DND-41 (cell line): Measurements from ENCODE around the gene JAKMIP2.
"Not testable (repeated sequence)": the region's sequence is repeated elsewhere in the genome, so short reads cannot be mapped to it uniquely, and the experiment has no call there.

Experiments
- ATAC-seq: fragments of 200-7000 bp; cut with Tn5 transposase; 3 replicates; pipeline ENCODE4 v1.9.1; 2021; ENCODE audit warnings: low read depth; ENCODE audit not compliant: insufficient read depth
- DNase-seq: peaks from one replicate; pipeline ENCODE4 v3.0.0-alpha.2; 2020
- H2AFZ ChIP-seq: 2 replicates; pipeline ENCODE4 v1.6.0; 2012; ENCODE audit warnings: low read depth, low read length
- H3K27ac ChIP-seq: 2 replicates; pipeline ENCODE4 v1.5.1; 2012; ENCODE audit warnings: low read length, inconsistent platforms
- H3K27me3 ChIP-seq: fragments of 200-600 bp; sonication (generic); 2 replicates; pipeline ENCODE4 v1.6.0; 2012; ENCODE audit warnings: low read length, mild to moderate bottlenecking, inconsistent platforms; ENCODE audit not compliant: insufficient read depth, poor library complexity
- H3K36me3 ChIP-seq: 2 replicates; pipeline ENCODE4 v1.5.1; 2012; ENCODE audit warnings: low read length, inconsistent platforms; ENCODE audit not compliant: insufficient read depth
- H3K4me1 ChIP-seq: 2 replicates; pipeline ENCODE4 v1.5.1; 2012; ENCODE audit warnings: mild to moderate bottlenecking, low read length; ENCODE audit not compliant: insufficient read depth
- H3K4me2 ChIP-seq: 2 replicates; pipeline ENCODE4 v1.6.0; 2012; ENCODE audit warnings: mild to moderate bottlenecking, moderate library complexity, low read length, inconsistent platforms; ENCODE audit not compliant: insufficient read depth
- H3K4me3 ChIP-seq, 2 experiments: fragments of 200-600 bp in 1 of 2; shearing (Covaris generic) in 1 of 2; 2 replicates each; pipeline ENCODE4 v1.5.1; 2012 to 2016; ENCODE audit warnings: inconsistent platforms in 2 of 2, low read length in 2 of 2, mild to moderate bottlenecking in 2 of 2, low read depth in 1 of 2, moderate library complexity in 1 of 2
- H3K79me2 ChIP-seq: 2 replicates; pipeline ENCODE4 v1.6.0; 2012; ENCODE audit warnings: low read length, inconsistent platforms; ENCODE audit not compliant: insufficient read depth
- H3K9ac ChIP-seq: 2 replicates; pipeline ENCODE4 v1.6.0; 2012; ENCODE audit warnings: low read depth, mild to moderate bottlenecking, inconsistent platforms, low read length, moderate library complexity
- H3K9me3 ChIP-seq: 2 replicates; pipeline ENCODE4 v1.5.1; 2012; ENCODE audit warnings: low read length, moderate library complexity, mild to moderate bottlenecking, inconsistent platforms; ENCODE audit not compliant: insufficient read depth, severe bottlenecking
- H4K20me1 ChIP-seq: 2 replicates; pipeline ENCODE4 v1.6.0; 2012; ENCODE audit warnings: low read length; ENCODE audit not compliant: insufficient read depth
- EZH2 ChIP-seq: IDR thresholded peaks from 3 replicates; pipeline ENCODE4 v1.6.1; 2012; ENCODE audit warnings: borderline replicate concordance, low read depth, mild to moderate bottlenecking, moderate library complexity, low read length, inconsistent platforms; ENCODE audit not compliant: severe bottlenecking
- TF ChIP-seq, protein P1 (sequence below): IDR thresholded peaks from 2 replicates; pipeline ENCODE4 v1.5.1; 2012; ENCODE audit warnings: borderline replicate concordance, low read length, moderate library complexity, mild to moderate bottlenecking; ENCODE audit not compliant: poor library complexity, severe bottlenecking; ENCODE audit errors: extremely low read depth

Gene JAKMIP2

DNA sequence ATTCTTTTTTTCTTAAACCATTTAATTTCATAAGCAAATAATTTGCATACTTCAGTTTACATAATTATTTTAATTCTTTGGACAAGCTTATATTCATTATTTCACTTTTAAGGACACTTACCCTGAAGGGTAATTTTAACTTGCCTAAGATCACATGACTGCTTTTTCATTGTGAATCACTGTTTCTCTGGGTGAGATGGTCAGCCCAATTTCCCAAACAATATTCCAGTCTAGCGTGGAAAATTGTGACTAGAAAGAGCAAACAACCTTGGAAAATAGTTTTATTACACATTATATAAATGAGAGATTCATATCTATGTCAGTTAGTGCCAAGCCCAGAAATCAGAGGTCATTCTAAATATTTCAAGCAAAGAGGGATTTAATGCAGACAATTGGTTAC, 21.4 kb upstream of the JAKMIP2 start:
- TF ChIP-seq, protein P1, sequence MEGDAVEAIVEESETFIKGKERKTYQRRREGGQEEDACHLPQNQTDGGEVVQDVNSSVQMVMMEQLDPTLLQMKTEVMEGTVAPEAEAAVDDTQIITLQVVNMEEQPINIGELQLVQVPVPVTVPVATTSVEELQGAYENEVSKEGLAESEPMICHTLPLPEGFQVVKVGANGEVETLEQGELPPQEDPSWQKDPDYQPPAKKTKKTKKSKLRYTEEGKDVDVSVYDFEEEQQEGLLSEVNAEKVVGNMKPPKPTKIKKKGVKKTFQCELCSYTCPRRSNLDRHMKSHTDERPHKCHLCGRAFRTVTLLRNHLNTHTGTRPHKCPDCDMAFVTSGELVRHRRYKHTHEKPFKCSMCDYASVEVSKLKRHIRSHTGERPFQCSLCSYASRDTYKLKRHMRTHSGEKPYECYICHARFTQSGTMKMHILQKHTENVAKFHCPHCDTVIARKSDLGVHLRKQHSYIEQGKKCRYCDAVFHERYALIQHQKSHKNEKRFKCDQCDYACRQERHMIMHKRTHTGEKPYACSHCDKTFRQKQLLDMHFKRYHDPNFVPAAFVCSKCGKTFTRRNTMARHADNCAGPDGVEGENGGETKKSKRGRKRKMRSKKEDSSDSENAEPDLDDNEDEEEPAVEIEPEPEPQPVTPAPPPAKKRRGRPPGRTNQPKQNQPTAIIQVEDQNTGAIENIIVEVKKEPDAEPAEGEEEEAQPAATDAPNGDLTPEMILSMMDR = no peak
- TF ChIP-seq EZH2 = no peak
- Histone ChIP-seq H3K4me3 (no peak overlapping the region), H4K20me1 (no peaks in the 10 kb centered on the region), H3K9ac (no peak overlapping the region), H3K4me1 (no peaks in the 10 kb centered on the region), H3K36me3 (no peaks in the 10 kb centered on the region), H2AFZ (no peak overlapping the region), H3K79me2 (no peaks in the 10 kb centered on the region), H3K9me3 (no peaks in the 10 kb centered on the region), H3K27me3 (no peaks in the 10 kb centered on the region), H3K27ac (no peak overlapping the region), H3K4me2 (no peak overlapping the region)
- DNase-seq (no peak), ATAC-seq (no peak)

DNA sequence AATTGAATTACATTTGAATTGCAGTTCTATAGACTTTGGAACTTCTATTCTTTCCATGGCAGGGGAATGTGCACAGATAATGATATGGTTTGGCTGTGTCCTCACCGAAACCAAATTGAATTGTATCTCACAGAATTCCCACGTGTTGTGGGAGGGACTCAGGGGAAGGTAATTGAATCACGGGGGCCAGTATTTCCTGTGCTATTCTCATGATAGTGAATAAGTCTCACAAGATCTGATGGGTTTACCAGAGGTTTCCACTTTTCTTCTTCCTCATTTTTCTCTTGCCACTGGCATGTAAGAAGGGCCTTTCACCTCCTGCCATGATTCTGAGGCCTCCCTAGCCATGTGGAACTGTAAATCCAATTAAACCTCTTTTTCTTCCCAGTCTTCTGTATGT, 20.6 kb upstream of the JAKMIP2 start:
- H3K79me2 ChIP-seq, H3K4me2 ChIP-seq, H4K20me1 ChIP-seq, H3K9me3 ChIP-seq, H3K36me3 ChIP-seq, H3K27me3 ChIP-seq, DNase-seq, ATAC-seq, H3K4me3 ChIP-seq, H3K4me1 ChIP-seq, H3K27ac ChIP-seq, H3K9ac ChIP-seq, H2AFZ ChIP-seq: not testable (repeated sequence)

DNA sequence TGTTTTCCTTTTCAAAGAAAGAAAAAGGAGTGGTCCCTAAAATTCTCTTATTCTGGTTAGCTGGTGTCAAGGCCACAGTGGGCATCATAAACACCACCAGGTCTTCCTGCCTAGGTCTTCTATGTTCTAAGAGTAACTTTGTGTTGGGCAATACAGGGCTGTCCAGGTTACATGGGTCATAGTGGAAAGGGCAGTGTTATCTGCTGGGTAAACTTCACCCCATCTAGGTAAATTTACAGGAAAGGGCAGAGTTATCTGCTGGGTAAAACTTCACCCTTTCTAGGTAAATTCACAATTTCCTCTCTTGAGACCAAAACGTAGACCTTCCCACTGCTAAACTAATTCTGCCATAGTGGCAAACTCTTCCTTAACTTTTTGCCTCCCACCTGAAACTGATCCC, 18.9 kb upstream of the JAKMIP2 start:
- DNase-seq (no peak), ATAC-seq (no peak)
- H3K4me2 ChIP-seq = no peak overlapping the region
- H3K9ac ChIP-seq = no peak overlapping the region
- H4K20me1 ChIP-seq = no peaks in the 10 kb centered on the region
- H2AFZ ChIP-seq = no peak overlapping the region
- H3K4me1 ChIP-seq = no peaks in the 10 kb centered on the region
- no peaks in the 10 kb centered on the region for H3K79me2 ChIP-seq
- no peaks in the 10 kb centered on the region for H3K9me3 ChIP-seq
- H3K27me3 ChIP-seq = no peaks in the 10 kb centered on the region
- H3K27ac ChIP-seq = no peak overlapping the region
- H3K4me3 ChIP-seq = no peak overlapping the region
- H3K36me3 ChIP-seq = no peaks in the 10 kb centered on the region
- no peak for TF ChIP-seq EZH2
- TF ChIP-seq, protein P1 = no peak

DNA sequence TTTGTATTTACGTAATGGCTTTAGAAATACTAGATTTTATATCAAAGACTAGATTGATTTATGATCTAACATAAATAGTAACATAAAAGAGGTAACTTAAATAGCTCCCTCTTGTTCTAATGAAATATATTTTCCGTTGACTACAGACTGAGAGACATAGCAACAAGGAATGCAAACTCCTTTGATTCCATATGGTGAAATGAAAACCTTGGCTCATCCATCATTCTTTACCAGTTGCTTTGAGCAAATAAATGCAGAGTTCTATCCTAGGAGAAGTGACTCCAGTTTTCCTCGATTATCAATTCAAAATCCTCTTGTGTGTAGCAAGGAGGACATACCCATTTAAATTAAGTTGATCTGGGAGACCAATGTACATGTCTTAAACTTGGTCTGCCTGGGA, 18.0 kb upstream of the JAKMIP2 start:
- no peak overlapping the region for H3K4me3 ChIP-seq
- H3K9ac ChIP-seq = no peak overlapping the region
- no peaks in the 10 kb centered on the region for H3K79me2 ChIP-seq
- no peaks in the 10 kb centered on the region for H3K4me1 ChIP-seq
- H3K4me2 ChIP-seq = no peak overlapping the region
- TF ChIP-seq, protein P1 = no peak
- TF ChIP-seq EZH2 = no peak
- no peak overlapping the region for H3K27ac ChIP-seq
- no peaks in the 10 kb centered on the region for H3K36me3 ChIP-seq
- DNase-seq (no peak), ATAC-seq (no peak)
- H3K27me3 ChIP-seq = no peaks in the 10 kb centered on the region
- no peak overlapping the region for H2AFZ ChIP-seq
- H3K9me3 ChIP-seq = no peaks in the 10 kb centered on the region
- H4K20me1 ChIP-seq = no peaks in the 10 kb centered on the region
